CD8-positive, alpha-beta memory T cell (primary cell): Measurements from ENCODE around the gene CALML6. TPM values are rescaled to one million over a fixed set of nuclear protein-coding genes. Genes with fewer than 3 reads are reported as not detected.

Experiments used
- CTCF ChIA-PET: fragments of 350-600 bp; sonication (Branson Sonifier 250); formaldehyde crosslinking; loops from one replicate; lab custom pipeline; 2021; ENCODE audit warnings: antibody characterized with exemption; lab: Charles Lee
- POLR2A ChIA-PET: fragments of 350-600 bp; sonication (Branson Sonifier 250); formaldehyde crosslinking; loops from one replicate; lab custom pipeline; 2021; ENCODE audit warnings: antibody characterized with exemption; lab: Charles Lee
- DNase-seq, 5 donors: peaks; one replicate each; pipeline versions ENCODE4 v3.0.0 to v3.0.0-alpha.2; 2020 to 2022; ENCODE audit warnings: mixed read lengths in 1 of 5
- H3K27ac ChIP-seq: one replicate; pipeline ENCODE4 v1.7.0; 2013; ENCODE audit warnings: low read depth, mild to moderate bottlenecking, low read length, moderate library complexity
- H3K27me3 ChIP-seq: 2 replicates; pipeline ENCODE4 v1.7.0; 2013; ENCODE audit warnings: low read length, mild to moderate bottlenecking; ENCODE audit not compliant: insufficient read depth, poor library complexity, severe bottlenecking
- H3K36me3 ChIP-seq: 2 replicates; pipeline ENCODE4 v1.7.0; 2013; ENCODE audit warnings: mild to moderate bottlenecking, low read length, moderate library complexity; ENCODE audit not compliant: insufficient read depth
- H3K4me1 ChIP-seq: 2 replicates; pipeline ENCODE4 v1.7.0; 2013; ENCODE audit warnings: mild to moderate bottlenecking, low read length, moderate library complexity; ENCODE audit not compliant: insufficient read depth
- H3K4me3 ChIP-seq: 2 replicates; pipeline ENCODE4 v1.7.0; 2013; ENCODE audit warnings: mild to moderate bottlenecking, low read length
- H3K9me3 ChIP-seq: 2 replicates; pipeline ENCODE4 v1.7.0; 2013; ENCODE audit warnings: mild to moderate bottlenecking, low read length
- H3K27ac Mint-ChIP-seq, 8 donors: one replicate each; pipeline ENCODE4 v1.8.0; 2020 to 2021; ENCODE audit warnings: mixed read lengths in 8 of 8, mild to moderate bottlenecking in 6 of 8, inconsistent platforms in 3 of 8, moderate library complexity in 3 of 8
- H3K27me3 Mint-ChIP-seq, 2 donors: one replicate each; pipeline ENCODE4 v1.8.0; 2020 to 2021; ENCODE audit warnings: mixed read lengths in 2 of 2, mild to moderate bottlenecking in 1 of 2, moderate library complexity in 1 of 2
- H3K36me3 Mint-ChIP-seq, 3 donors: one replicate each; pipeline ENCODE4 v1.8.0; 2020 to 2021; ENCODE audit warnings: mixed read lengths in 3 of 3, inconsistent platforms in 1 of 3, mild to moderate bottlenecking in 1 of 3
- H3K4me1 Mint-ChIP-seq, 3 donors: one replicate each; pipeline ENCODE4 v1.8.0; 2020 to 2021; ENCODE audit warnings: mixed read lengths in 3 of 3, inconsistent platforms in 1 of 3, mild to moderate bottlenecking in 1 of 3
- H3K4me3 Mint-ChIP-seq, 7 donors: one replicate each; pipeline ENCODE4 v1.8.0; 2020 to 2021; ENCODE audit warnings: mixed read lengths in 7 of 7, mild to moderate bottlenecking in 6 of 7, moderate library complexity in 4 of 7, inconsistent platforms in 2 of 7
- H3K9me3 Mint-ChIP-seq, 5 donors: one replicate each; pipeline ENCODE4 v1.8.0; 2020 to 2022; ENCODE audit warnings: mixed read lengths in 5 of 5, mild to moderate bottlenecking in 3 of 5, moderate library complexity in 2 of 5, inconsistent platforms in 1 of 5
- polyA plus RNA-seq: library from polyadenylated mRNA; unstranded; fragments of 300-500 nt; fragmentation: Illumina TruSeq; gene quantifications from one replicate; pipeline ENCODE4 v1.2.3, GENCODE V29; 2021
- total RNA-seq, 2 experiments: library from RNA; stranded (reverse); gene quantifications; one replicate each; pipeline ENCODE4 v1.2.3, GENCODE V29; 2021

Gene CALML6
- total and polyA plus RNA-seq, 3 experiments from 2014 or later = 0.46 to 0.78 TPM; not detected in 1

DNA sequence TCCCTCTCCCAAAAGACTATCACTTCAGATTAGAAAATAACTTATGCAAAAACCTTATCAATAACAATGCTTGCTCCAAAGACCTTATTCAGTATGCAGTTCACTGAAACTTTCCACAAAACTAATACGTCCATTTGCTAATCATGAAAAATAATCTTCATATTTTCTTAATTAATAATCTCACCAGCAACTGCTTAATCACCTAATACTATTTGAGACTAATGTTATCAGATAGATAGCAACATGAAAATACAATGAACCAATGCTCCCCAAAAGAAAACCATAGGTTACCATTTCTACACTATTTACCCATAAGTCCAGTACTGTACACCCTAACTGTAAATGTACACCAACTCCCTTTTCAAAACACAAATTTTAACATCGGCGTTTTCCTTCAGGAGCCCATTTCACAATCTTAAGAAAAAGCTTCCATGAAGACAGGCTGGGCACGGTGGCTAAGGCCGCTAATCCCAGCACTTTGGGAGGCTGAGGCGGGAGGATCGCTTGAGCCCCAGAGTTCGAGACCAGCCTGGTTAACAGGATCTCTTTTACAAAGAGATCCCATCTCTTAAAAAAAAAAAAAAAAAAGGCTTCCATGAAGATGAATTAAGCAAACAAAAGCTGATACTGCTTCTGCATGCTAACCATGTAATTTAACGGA is 25.8 kb upstream of the CALML6 start:
- H3K27ac Mint-ChIP-seq = peak overlapping the region; percentile 71 to 97 (median 94)
- POLR2A ChIA-PET = interaction anchor here (0.7 kb wide), 2 partner anchors 41 to 109 kb away, joined by 3 to 7 read pairs; no protein-coding TSS in a partner anchor
- Histone ChIP-seq H3K4me1 (peaks cover 64% of the 10 kb centered on the region), H3K4me3 (peak overlapping the region; percentile 51), H3K27me3 (no peaks in the 10 kb centered on the region), H3K36me3 (no peaks in the 10 kb centered on the region), H3K9me3 (no peaks in the 10 kb centered on the region), H3K27ac (peak overlapping the region; percentile 84)
- DNase-seq = peak in 1 of 5 donors; percentile 3
- H3K4me1 Mint-ChIP-seq = peaks cover 46 to 68% (median 57%) of the 10 kb centered on the region in 3 donors
- peaks cover 0 to 21% (median 0%) of the 10 kb centered on the region in 3 donors for H3K36me3 Mint-ChIP-seq
- CTCF ChIA-PET = interaction anchor here (1.1 kb wide), 1 partner anchor 20 kb away, joined by 3 read pairs; no protein-coding TSS in a partner anchor
- peak overlapping the region; percentile 76 to 93 (median 88) for H3K4me3 Mint-ChIP-seq
- H3K27me3 Mint-ChIP-seq = peaks cover 0 to 4% of the 10 kb centered on the region in 2 donors
- H3K9me3 Mint-ChIP-seq = no peaks in the 10 kb centered on the region

DNA sequence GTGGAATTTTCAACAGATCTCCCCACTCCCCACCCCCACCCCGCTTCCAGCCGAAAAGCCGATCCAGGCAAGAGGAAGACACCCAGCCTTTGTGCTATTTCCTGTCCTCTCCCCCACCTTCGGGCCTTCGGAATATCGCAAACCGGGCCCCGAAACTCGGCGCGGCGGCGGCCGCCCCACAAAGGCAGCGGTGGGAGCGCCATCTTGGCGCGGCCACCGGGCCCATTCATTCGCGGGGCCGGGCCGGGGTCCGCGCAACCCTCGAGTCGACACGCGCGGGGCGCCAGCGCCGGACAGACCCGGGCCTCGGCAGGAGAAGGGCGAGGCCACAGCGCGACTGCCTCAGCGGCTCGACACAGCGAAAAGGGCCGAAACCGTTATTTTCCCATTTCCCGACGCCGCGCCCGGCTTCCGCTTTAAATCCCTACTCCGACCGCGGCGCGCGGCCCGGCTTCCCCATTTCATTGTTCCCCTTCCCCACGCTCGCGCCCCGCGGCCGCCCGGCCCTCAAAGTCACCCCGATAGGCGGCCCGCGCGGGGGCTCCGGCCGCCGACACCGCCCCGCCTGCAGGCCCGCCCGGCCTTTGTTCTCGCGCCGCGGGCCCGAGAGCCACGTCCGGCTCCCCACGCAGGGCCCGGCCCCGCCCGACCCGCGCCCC is 25.1 kb upstream of the CALML6 start:
- POLR2A ChIA-PET = interaction anchor here (0.7 kb wide), 2 partner anchors 42 to 110 kb away, joined by 3 to 7 read pairs; no protein-coding TSS in a partner anchor
- Mint-ChIP-seq H3K27ac (peak overlapping the region; percentile 74 to 97 (median 94)), H3K36me3 (peaks cover 0 to 18% (median 0%) of the 10 kb centered on the region in 3 donors), H3K4me1 (peaks cover 50 to 67% (median 59%) of the 10 kb centered on the region in 3 donors), H3K9me3 (no peaks in the 10 kb centered on the region), H3K4me3 (peak overlapping the region; percentile 76 to 93 (median 88)), H3K27me3 (peaks cover 2 to 4% of the 10 kb centered on the region in 2 donors)
- Histone ChIP-seq H3K27me3 (no peaks in the 10 kb centered on the region), H3K27ac (peak overlapping the region; percentile 84), H3K4me1 (peaks cover 64% of the 10 kb centered on the region), H3K36me3 (no peaks in the 10 kb centered on the region), H3K9me3 (no peaks in the 10 kb centered on the region), H3K4me3 (peak overlapping the region; percentile 51)
- CTCF ChIA-PET = no interaction called here
- peak; percentile 20 to 61 (median 48) for DNase-seq

DNA sequence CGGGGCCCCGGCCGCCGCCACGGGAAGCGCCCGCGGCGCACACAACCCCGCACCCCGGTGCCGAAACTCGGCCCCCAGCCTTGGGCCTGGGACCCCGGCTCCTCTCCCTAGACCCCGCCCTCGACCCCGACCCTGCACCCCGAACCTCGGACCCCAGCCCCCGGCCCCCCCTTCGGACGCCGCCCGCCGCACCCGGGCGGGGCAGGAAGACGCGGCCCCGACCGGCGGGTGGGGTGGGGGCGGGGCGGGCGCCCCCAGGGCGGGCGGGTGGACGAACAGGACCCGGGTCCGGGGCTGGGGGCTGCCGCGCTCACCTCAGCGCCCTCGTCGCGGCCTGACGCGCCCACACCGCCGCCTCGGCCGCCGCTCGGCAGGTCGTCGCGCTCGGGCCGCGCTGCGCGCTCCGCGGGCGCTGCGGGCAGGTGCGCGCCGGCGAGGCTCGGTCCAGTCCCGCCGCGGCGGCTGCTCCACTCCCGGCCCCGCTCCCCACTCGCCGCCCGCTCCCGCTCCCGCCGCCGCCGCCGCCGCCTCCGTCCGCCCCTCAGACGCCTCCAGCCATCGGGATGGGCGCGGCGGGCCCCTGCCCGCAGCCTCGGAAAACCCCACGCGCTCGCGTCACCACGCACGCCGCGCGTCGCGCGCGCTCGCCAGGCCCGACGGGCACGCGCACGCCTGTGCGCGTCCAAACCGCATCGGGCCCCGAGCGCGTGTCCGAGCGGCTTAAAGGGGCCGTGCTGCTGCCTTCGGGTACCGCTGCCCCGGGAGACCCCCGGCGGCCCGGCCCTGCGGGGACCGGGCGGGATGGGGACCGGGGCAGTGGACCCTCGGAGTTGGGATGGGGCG is 24.3 kb upstream of the CALML6 start, which contains the start of gene GNB1:
Gene GNB1, minus strand, starts transcription at position 582 of the 843 bp plus-strand sequence. CDS start 65,634 bp downstream, outside the sequence.
- Histone ChIP-seq H3K9me3 (no peaks in the 10 kb centered on the region), H3K4me3 (peak within 1 kb of the TSS; percentile 63), H3K27ac (peak within 1 kb of the TSS; percentile 84), H3K27me3 (no peaks in the 10 kb centered on the region), H3K36me3 (no peaks in the 10 kb centered on the region), H3K4me1 (peaks cover 66% of the 10 kb centered on the region)
- Mint-ChIP-seq H3K4me3 (peak within 1 kb of the TSS; percentile 79 to 95 (median 92)), H3K4me1 (peaks cover 51 to 70% (median 62%) of the 10 kb centered on the region in 3 donors), H3K27ac (peak within 1 kb of the TSS; percentile 92 to 99 (median 96)), H3K36me3 (peaks cover 0 to 18% (median 0%) of the 10 kb centered on the region in 3 donors), H3K27me3 (peaks cover 4% of the 10 kb centered on the region in 2 donors), H3K9me3 (no peaks in the 10 kb centered on the region)
- POLR2A ChIA-PET = interaction anchor here (1.5 kb wide), 2 partner anchors 18 to 515 kb away, joined by 3 to 12 read pairs; no protein-coding TSS in a partner anchor
- CTCF ChIA-PET = interaction anchor here (1.5 to 1.6 kb wide), 2 partner anchors 15 to 18 kb away, joined by 6 to 9 read pairs; no protein-coding TSS in a partner anchor
- DNase-seq = peak; percentile 83 to 92 (median 90)

DNA sequence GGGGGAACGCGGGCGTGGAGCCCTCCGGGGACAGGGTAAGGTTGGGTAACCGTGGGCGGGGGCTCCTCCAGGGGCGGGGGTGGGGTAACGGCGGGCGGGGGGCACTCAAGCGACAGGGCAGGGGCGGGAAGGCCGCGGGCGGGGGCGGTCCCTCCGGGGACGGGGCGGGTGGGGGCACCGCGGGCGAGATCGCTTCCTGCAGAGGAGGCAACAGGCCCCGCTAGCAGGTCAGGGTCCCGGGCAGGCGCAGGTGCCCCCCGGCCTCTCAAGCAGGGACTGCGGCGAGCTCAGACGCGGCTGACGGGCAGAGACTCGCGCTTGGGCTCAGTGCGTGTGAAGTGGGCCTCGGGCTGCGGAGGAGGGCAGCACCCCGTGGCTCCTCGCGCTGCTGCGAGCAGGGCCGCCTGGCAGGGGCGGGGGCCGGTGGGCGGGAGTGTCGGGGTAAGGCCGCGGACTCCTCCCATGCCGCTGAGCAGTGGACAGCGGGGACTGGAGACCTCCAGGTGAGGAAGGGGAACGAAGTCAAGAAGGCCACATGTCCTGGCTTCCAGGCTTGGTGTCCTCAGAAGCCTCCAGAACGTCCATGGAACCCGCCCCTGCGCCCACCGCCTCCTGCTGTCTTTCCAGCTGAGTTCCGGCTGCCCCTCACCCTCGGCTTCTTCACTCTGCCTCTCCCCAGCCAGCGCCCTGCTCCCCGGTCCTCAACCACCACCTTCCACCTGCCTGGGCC is 23.5 kb upstream of the CALML6 start:
- peaks cover 0 to 15% (median 0%) of the 10 kb centered on the region in 3 donors for H3K36me3 Mint-ChIP-seq
- peak overlapping the region; percentile 92 to 99 (median 96) for H3K27ac Mint-ChIP-seq
- POLR2A ChIA-PET = interaction anchor here (1.2 to 1.6 kb wide), 4 partner anchors 14 to 516 kb away, joined by 3 to 12 read pairs (median 6); no protein-coding TSS in a partner anchor
- peaks cover 5 to 9% of the 10 kb centered on the region in 2 donors for H3K27me3 Mint-ChIP-seq
- H3K27me3 ChIP-seq = no peaks in the 10 kb centered on the region
- DNase-seq = peak in 3 of 5 donors; percentile 79 to 86 (median 81)
- peaks cover 46 to 66% (median 54%) of the 10 kb centered on the region in 3 donors for H3K4me1 Mint-ChIP-seq
- H3K4me1 ChIP-seq = peaks cover 58% of the 10 kb centered on the region
- peak overlapping the region; percentile 78 for H3K27ac ChIP-seq
- CTCF ChIA-PET = interaction anchor here (1.5 to 1.6 kb wide), 3 partner anchors 10 to 17 kb away, joined by 6 to 9 read pairs (median 6); no protein-coding TSS in a partner anchor
- H3K9me3 Mint-ChIP-seq = no peaks in the 10 kb centered on the region
- no peaks in the 10 kb centered on the region for H3K9me3 ChIP-seq
- peak overlapping the region; percentile 79 to 95 (median 91) for H3K4me3 Mint-ChIP-seq
- peak overlapping the region; percentile 63 for H3K4me3 ChIP-seq
- H3K36me3 ChIP-seq = no peaks in the 10 kb centered on the region

DNA sequence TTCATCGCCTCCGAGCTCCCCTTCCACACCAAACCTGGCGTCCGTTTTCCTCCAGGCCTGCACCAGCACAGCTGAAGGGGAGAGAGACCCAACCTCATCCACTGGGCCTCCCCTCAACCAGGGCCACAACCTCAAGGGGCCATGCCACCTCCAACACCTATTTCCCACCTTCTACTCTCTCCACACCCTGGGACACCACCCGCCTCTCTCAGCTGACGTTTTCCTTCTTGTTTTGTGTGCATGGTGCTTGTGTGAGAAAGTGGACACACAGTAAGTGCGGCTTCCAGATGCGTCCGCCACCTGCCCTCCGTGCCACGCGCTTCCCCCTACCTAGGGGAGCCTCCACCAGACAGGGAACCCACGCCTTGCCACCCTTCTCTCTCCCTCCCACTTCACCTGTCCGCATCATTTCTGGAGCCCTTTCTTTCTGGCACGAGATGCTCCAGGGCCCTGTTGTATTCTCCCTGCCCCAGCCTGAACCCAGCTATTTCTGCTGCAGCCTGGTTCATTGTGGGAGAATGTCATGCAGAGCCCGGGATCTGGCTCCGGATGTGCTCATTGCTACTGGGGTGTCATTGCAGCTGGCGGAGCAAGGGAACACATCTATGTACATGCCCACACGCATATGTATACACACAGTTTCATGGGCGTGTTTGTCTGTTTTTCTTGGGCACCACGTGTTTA is 22.8 kb upstream of the CALML6 start:
- Histone ChIP-seq H3K4me3 (peak overlapping the region; percentile 63), H3K36me3 (no peaks in the 10 kb centered on the region), H3K27me3 (no peaks in the 10 kb centered on the region), H3K4me1 (peaks cover 51% of the 10 kb centered on the region), H3K9me3 (no peaks in the 10 kb centered on the region), H3K27ac (peak overlapping the region; percentile 78)
- Mint-ChIP-seq H3K27ac (peak overlapping the region; percentile 92 to 99 (median 96)), H3K4me1 (peaks cover 42 to 61% (median 48%) of the 10 kb centered on the region in 3 donors), H3K27me3 (peaks cover 5 to 9% of the 10 kb centered on the region in 2 donors), H3K9me3 (no peaks in the 10 kb centered on the region), H3K36me3 (peaks cover 0 to 13% (median 0%) of the 10 kb centered on the region in 3 donors), H3K4me3 (peak overlapping the region; percentile 79 to 95 (median 91))
- peak in 2 of 5 donors; percentile 20 to 45 for DNase-seq
- ChIA-PET CTCF (interaction anchor here (1.5 to 1.6 kb wide), 3 partner anchors 9 to 17 kb away, joined by 6 to 9 read pairs (median 6); no protein-coding TSS in a partner anchor), POLR2A (interaction anchor here (1.2 to 1.6 kb wide), 4 partner anchors 13 to 517 kb away, joined by 3 to 12 read pairs (median 6); no protein-coding TSS in a partner anchor)

DNA sequence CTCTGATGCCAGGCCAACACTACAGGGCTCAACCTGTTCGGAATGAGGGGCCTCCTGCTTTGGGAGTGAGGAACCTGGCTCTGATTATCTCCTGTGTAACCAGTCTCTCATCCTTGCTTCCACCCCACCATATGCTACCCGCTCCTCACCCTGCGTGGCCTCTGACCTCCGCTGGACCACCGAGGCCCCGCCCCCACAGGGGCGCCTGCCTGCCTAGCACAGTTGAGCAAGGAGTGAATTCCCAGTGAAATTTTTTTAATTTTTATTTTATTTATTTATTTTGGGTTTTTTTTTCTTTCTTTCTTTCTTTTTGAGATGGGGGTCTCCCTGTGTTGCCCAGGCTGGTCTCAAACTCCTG is 22.3 kb upstream of the CALML6 start:
- peak overlapping the region; percentile 92 to 99 (median 96) for H3K27ac Mint-ChIP-seq
- peaks cover 0 to 12% (median 0%) of the 10 kb centered on the region in 3 donors for H3K36me3 Mint-ChIP-seq
- H3K4me3 Mint-ChIP-seq = peak overlapping the region; percentile 79 to 95 (median 91)
- Histone ChIP-seq H3K27me3 (no peaks in the 10 kb centered on the region), H3K27ac (no peak overlapping the region), H3K36me3 (no peaks in the 10 kb centered on the region), H3K4me3 (no peak overlapping the region), H3K9me3 (no peaks in the 10 kb centered on the region), H3K4me1 (peaks cover 46% of the 10 kb centered on the region)
- ChIA-PET CTCF (interaction anchor here (1.6 kb wide), 1 partner anchor 9 kb away, joined by 6 read pairs; no protein-coding TSS in a partner anchor), POLR2A (interaction anchor here (1.2 to 1.6 kb wide), 2 partner anchors 13 to 113 kb away, joined by 4 to 7 read pairs; no protein-coding TSS in a partner anchor)
- no peak for DNase-seq
- H3K27me3 Mint-ChIP-seq = peaks cover 5 to 9% of the 10 kb centered on the region in 2 donors
- no peaks in the 10 kb centered on the region for H3K9me3 Mint-ChIP-seq
- H3K4me1 Mint-ChIP-seq = peaks cover 37 to 55% (median 42%) of the 10 kb centered on the region in 3 donors
